K562 (cell line): ENCODE data around the gene XBP1. TPM values are rescaled to one million over a fixed set of nuclear protein-coding genes. Genes with fewer than 3 reads are reported as not detected.

Experiments
- ATAC-seq: fragments of 200-7000 bp; cut with Tn5 transposase; 3 replicates; pipeline ENCODE4 v1.9.1; 2020; ENCODE audit warnings: moderate library complexity
- BruUV-seq: library from RNA; stranded (reverse); fragments of 400-500 nt; replicated peaks from 2 replicates; lab custom pipeline; 2021; lab: Mats Ljungman, UMichigan
- CTCF ChIA-PET: fragments of 300-600 bp; formaldehyde crosslinking; extraction: SDS; loops from one replicate; lab custom pipeline; 2021; ENCODE audit warnings: low intra/inter-chr PET ratio; lab: Yijun Ruan, JAX
- POLR2A ChIA-PET: fragments of 300-600, 350-650 bp; sonication (Branson Sonifier 250); formaldehyde crosslinking; extraction: SDS; loops from one replicate; lab custom pipeline; 2021; ENCODE audit warnings: antibody characterized with exemption, inconsistent platforms; lab: Yijun Ruan, JAX
- DNase-seq, 4 experiments: peaks; one replicate each; pipeline versions ENCODE4 v3.0.0 to v3.0.0-alpha.2; 2011 to 2018; ENCODE audit warnings: low spot score in 3 of 4, mixed read lengths in 3 of 4; ENCODE audit errors: extremely low read depth in 1 of 4
- FAIRE-seq: peaks from 2 replicates; lab custom pipeline; 2011; peaks lifted over from hg19 to GRCh38; lab: Jason Lieb, UNC
- H2AFZ ChIP-seq: 2 replicates; pipeline ENCODE4 v1.6.0; 2011; ENCODE audit warnings: low read depth, low read length, control low read depth, inconsistent platforms
- H3K27ac ChIP-seq: fragments of 200-600 bp; 3 replicates; pipeline ENCODE4 v1.8.0; 2011; ENCODE audit warnings: low read depth, mild to moderate bottlenecking, control low read depth, inconsistent platforms, low read length, moderate library complexity, mixed read lengths; ENCODE audit errors: extremely low read depth
- H3K27me3 ChIP-seq, 2 experiments: fragments of 300-600 bp in 1 of 2; 2 replicates in 1 of 2; 3 replicates in 1 of 2; pipeline versions ENCODE4 v1.6.0 to v1.8.0; 2011; ENCODE audit warnings: inconsistent platforms in 2 of 2, low read length in 2 of 2, mild to moderate bottlenecking in 1 of 2, mixed read lengths in 1 of 2, moderate library complexity in 1 of 2; ENCODE audit not compliant: control insufficient read depth in 2 of 2, insufficient read depth in 2 of 2
- H3K36me3 ChIP-seq: fragments of 300-600 bp; 3 replicates; pipeline ENCODE4 v1.8.0; 2011; ENCODE audit warnings: mild to moderate bottlenecking, low read length, inconsistent platforms; ENCODE audit not compliant: control insufficient read depth, insufficient read depth
- H3K4me1 ChIP-seq, 2 experiments: fragments of 200-600 bp in 1 of 2; replicated peaks in 1 of 2; 2 replicates in 1 of 2; 3 replicates in 1 of 2; pipeline versions ENCODE4 v1.5.1 to v1.8.0; 2011; ENCODE audit warnings: inconsistent platforms in 2 of 2, low read length in 2 of 2, mild to moderate bottlenecking in 1 of 2, mixed read lengths in 1 of 2, moderate library complexity in 1 of 2; ENCODE audit not compliant: control insufficient read depth in 2 of 2, insufficient read depth in 2 of 2
- H3K4me2 ChIP-seq: 2 replicates; pipeline ENCODE4 v1.6.1; 2011; ENCODE audit warnings: low read length, control low read depth, inconsistent platforms, mixed read lengths; ENCODE audit not compliant: insufficient read depth
- H3K4me3 ChIP-seq: fragments of 200-600 bp; sonication (generic), shearing (Covaris generic); 2 replicates; pipeline ENCODE4 v1.5.1; 2016; ENCODE audit warnings: control low read depth, inconsistent platforms
- H3K79me2 ChIP-seq: fragments of 200-600 bp; 3 replicates; pipeline ENCODE4 v1.8.0; 2011; ENCODE audit warnings: low read length, inconsistent platforms; ENCODE audit not compliant: control insufficient read depth, insufficient read depth
- H3K9ac ChIP-seq, 2 experiments: 2 replicates each; pipeline versions ENCODE4 v1.6.0 to v1.6.1; 2011; ENCODE audit warnings: low read depth in 2 of 2, low read length in 2 of 2, control low read depth in 1 of 2, inconsistent platforms in 1 of 2, mild to moderate bottlenecking in 1 of 2, mixed read lengths in 1 of 2; ENCODE audit not compliant: insufficient read depth in 1 of 2
- H3K9me1 ChIP-seq: one replicate; pipeline ENCODE4 v1.6.0; 2011; ENCODE audit warnings: inconsistent platforms, mild to moderate bottlenecking, low read length, moderate library complexity; ENCODE audit not compliant: control insufficient read depth, insufficient read depth
- H3K9me3 ChIP-seq: replicated peaks from 2 replicates; pipeline ENCODE4 v1.5.1; 2011; ENCODE audit warnings: low read depth, low read length, inconsistent platforms; ENCODE audit not compliant: control insufficient read depth, insufficient read depth
- H4K20me1 ChIP-seq: replicated peaks from 2 replicates; pipeline ENCODE4 v1.6.1; 2011; ENCODE audit warnings: low read length, inconsistent platforms, mixed read lengths; ENCODE audit not compliant: control insufficient read depth, insufficient read depth
- BCOR ChIP-seq: fragments of 450-650 bp; IDR thresholded peaks from 2 replicates; pipeline ENCODE4 v1.6.1; 2016
- CBX3 ChIP-seq, 2 experiments: IDR thresholded peaks; 1 replicate in 1 of 2; 2 replicates in 1 of 2; pipeline ENCODE4 v1.6.1; 2012; ENCODE audit warnings: inconsistent platforms in 2 of 2, low read length in 2 of 2, borderline replicate concordance in 1 of 2, control low read depth in 1 of 2
- CBX5 ChIP-seq: IDR thresholded peaks from 2 replicates; pipeline ENCODE4 v1.6.1; 2014; ENCODE audit warnings: low read depth, borderline replicate concordance
- HNRNPK ChIP-seq: fragments of 200-400 bp; formaldehyde crosslinking; IDR thresholded peaks from one replicate; pipeline ENCODE4 v1.6.1; 2018; ENCODE audit warnings: mild to moderate bottlenecking, low read depth, low read length; ENCODE audit not compliant: poor library complexity, severe bottlenecking
- ILK ChIP-seq: fragments of 450-650 bp; IDR thresholded peaks from 2 replicates; pipeline ENCODE4 v1.6.1; 2016; ENCODE audit warnings: missing genetic modification characterization, low read depth, mild to moderate bottlenecking, missing compliant biosample characterization, moderate library complexity, borderline replicate concordance
- MEIS2 ChIP-seq: fragments of 450-650 bp; IDR thresholded peaks from 2 replicates; pipeline ENCODE4 v1.6.1; 2014; ENCODE audit warnings: mild to moderate bottlenecking; ENCODE audit not compliant: partially characterized antibody
- MTA2 ChIP-seq: fragments of 450-650 bp; IDR thresholded peaks from 2 replicates; pipeline ENCODE4 v1.6.1; 2016; ENCODE audit warnings: low read depth
- NBN ChIP-seq: fragments of 450-650 bp; IDR thresholded peaks from 2 replicates; pipeline ENCODE4 v1.6.1; 2016; ENCODE audit warnings: low read depth, mild to moderate bottlenecking
- NEUROD1 ChIP-seq: fragments of 150-350 bp; IDR thresholded peaks from 2 replicates; pipeline ENCODE4 v1.6.1; 2014; ENCODE audit warnings: borderline replicate concordance, low read length, low read depth; ENCODE audit not compliant: partially characterized antibody
- NFIX ChIP-seq: fragments of 250-450 bp; sonication (Bioruptor Pico); IDR thresholded peaks from 2 replicates; pipeline ENCODE4 v1.4.0; 2020; ENCODE audit warnings: low read depth, mild to moderate bottlenecking, moderate library complexity
- PCBP2 ChIP-seq: fragments of 200-400 bp; formaldehyde crosslinking; IDR thresholded peaks from 2 replicates; pipeline ENCODE4 v1.6.1; 2018; ENCODE audit warnings: low read length, low read depth, mild to moderate bottlenecking, moderate library complexity; ENCODE audit not compliant: poor library complexity, severe bottlenecking
- TRIM28 ChIP-seq: fragments of 450-650 bp; IDR thresholded peaks from 2 replicates; pipeline ENCODE4 v1.6.1; 2017
- ZNF12 ChIP-seq: sonication (generic); formaldehyde crosslinking; IDR thresholded peaks from 2 replicates; pipeline ENCODE4 v1.4.0; 2020; ENCODE audit warnings: mild to moderate bottlenecking, missing genetic modification reagents
- ZNF282 ChIP-seq: sonication (generic); formaldehyde crosslinking; IDR thresholded peaks from 2 replicates; pipeline ENCODE4 v1.8.1; 2023; ENCODE audit warnings: missing genetic modification reagents
- ZNF384 ChIP-seq: IDR thresholded peaks from 2 replicates; pipeline ENCODE4 v1.6.1; 2012; ENCODE audit warnings: low read depth, low read length, improper control_type of control experiment
- ZNF511 ChIP-seq: sonication (generic); formaldehyde crosslinking; IDR thresholded peaks from 2 replicates; pipeline ENCODE4 v1.8.0; 2022; ENCODE audit warnings: mild to moderate bottlenecking, missing genetic modification reagents
- WGBS: fragments of 100-300 bp; shearing (Covaris generic); methylation state at CpG from one replicate; pipeline ENCODE4 v1.1.6; 2016; ENCODE audit warnings: low coverage, mixed read lengths; ENCODE audit not compliant: insufficient coverage; ENCODE audit errors: missing lambda C conversion rate; 5-methylcytosine and 5-hydroxymethylcytosine counted together
- in situ Hi-C: fragments of 300-500 bp; cut with MboI; formaldehyde crosslinking; loops from 4 replicates; pipeline ENCODE4 v1.15.0; 2018; ENCODE audit warnings: inconsistent platforms, mixed read lengths
- intact Hi-C: fragments of 100-400 bp; cut with micrococcal nuclease; formaldehyde crosslinking; loops from 2 replicates; pipeline ENCODE4 v1.14.2; 2022
- polyA plus RNA-seq, 8 experiments: library from polyadenylated mRNA; depleted of rRNA in 4 of 8; stranded (reverse) in 5 of 8; unstranded in 3 of 8; fragments of >200 nt; fragmentation: Nextera tagmentation in 2 of 8; fragmentation: Illumina TruSeq in 1 of 8; extraction: Ambion mirVana in 2 of 8; extraction: Trizol in 1 of 8; gene quantifications; 2 replicates each; pipeline versions ENCODE4 v1.2.1 to v1.2.3, GENCODE V29; 2011 to 2014; ENCODE audit warnings: inconsistent platforms in 1 of 8, missing spikeins in 1 of 8
- total RNA-seq, 7 experiments: library from RNA; depleted of rRNA in 6 of 7; stranded (reverse); fragments of >200 nt in 6 of 7; fragmentation: Illumina TruSeq in 2 of 7; extraction: Trizol in 2 of 7; gene quantifications; 2 replicates each; pipeline versions ENCODE4 v1.2.1 to v1.2.3, GENCODE V29; 2011 to 2021; ENCODE audit warnings: low replicate concordance in 1 of 7
- TF ChIP-seq, protein P1 (sequence below): fragments of 450-650 bp; IDR thresholded peaks from 2 replicates; pipeline ENCODE4 v1.6.1; 2018; ENCODE audit warnings: mild to moderate bottlenecking, low read depth; ENCODE audit not compliant: partially characterized antibody

XBP1 gene
- total and polyA plus RNA-seq, 9 of the 15 experiments (the other 6 are each of a cell fraction or from before 2014, with no cell fraction given), result 25.0 to 218 (median 94.6) TPM

GRCh38 chr22:28800308-28801041 lies at the start of gene XBP1 (continued):
- TF ChIP-seq PCBP2, result peak; percentile 53
- TF ChIP-seq MEIS2, result no peak
- peak; percentile 71; the same call in 1 of the 2 replicates for TF ChIP-seq NBN
- no peak for TF ChIP-seq ZNF511 (CRISPR knock-in tag)
- no peak for TF ChIP-seq ZNF282 (CRISPR knock-in tag)
- TF ChIP-seq ZNF12, result no peak
- no peak for TF ChIP-seq ZNF384
- TF ChIP-seq, all 486 proteins: peak for 100

DNA sequence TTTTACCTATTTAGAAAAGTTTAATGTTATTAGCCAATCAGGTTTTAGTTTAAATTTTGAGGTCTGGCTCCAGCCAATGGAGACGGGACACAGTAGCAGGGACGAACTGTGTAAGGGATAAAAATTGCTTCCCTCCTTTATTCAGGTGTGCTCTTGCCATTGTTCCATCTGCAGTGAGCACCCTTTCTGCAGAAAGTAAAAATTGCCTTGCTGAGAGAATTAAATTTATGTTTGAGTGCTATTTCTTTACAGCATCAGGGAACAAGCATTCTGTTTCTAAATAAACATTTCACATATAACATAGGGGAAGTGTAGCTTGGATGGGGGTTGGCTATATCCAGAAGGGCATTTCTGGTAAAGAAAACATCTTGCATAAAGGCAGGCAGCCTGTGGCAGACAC lies 46.6 kb upstream of the XBP1 start:
- Histone ChIP-seq H3K27ac (no peak overlapping the region), H2AFZ (no peak overlapping the region), H3K9me3 (no peaks in the 10 kb centered on the region), H4K20me1 (no peaks in the 10 kb centered on the region), H3K4me2 (no peak overlapping the region), H3K36me3 (no peaks in the 10 kb centered on the region), H3K27me3 (no peaks in the 10 kb centered on the region), H3K9me1 (no peaks in the 10 kb centered on the region), H3K79me2 (no peaks in the 10 kb centered on the region), H3K4me1 (no peaks in the 10 kb centered on the region), H3K4me3 (no peak overlapping the region), H3K9ac (no peak overlapping the region)
- in situ Hi-C loops (no loop called here), intact Hi-C loops (no loop called here)
- CTCF ChIA-PET, result no interaction called here
- no peak for FAIRE-seq
- DNase-seq, result no peak
- no peak for TF ChIP-seq NEUROD1
- no peak for TF ChIP-seq BCOR
- no peak for TF ChIP-seq ILK
- peak; percentile 75; the same call in 1 of the 2 replicates for TF ChIP-seq CBX5
- peak; percentile 79 for TF ChIP-seq TRIM28
- no peak for TF ChIP-seq NFIX (CRISPR knock-in tag)
- TF ChIP-seq MTA2, result no peak
- TF ChIP-seq HNRNPK, result no peak
- TF ChIP-seq, protein P1, sequence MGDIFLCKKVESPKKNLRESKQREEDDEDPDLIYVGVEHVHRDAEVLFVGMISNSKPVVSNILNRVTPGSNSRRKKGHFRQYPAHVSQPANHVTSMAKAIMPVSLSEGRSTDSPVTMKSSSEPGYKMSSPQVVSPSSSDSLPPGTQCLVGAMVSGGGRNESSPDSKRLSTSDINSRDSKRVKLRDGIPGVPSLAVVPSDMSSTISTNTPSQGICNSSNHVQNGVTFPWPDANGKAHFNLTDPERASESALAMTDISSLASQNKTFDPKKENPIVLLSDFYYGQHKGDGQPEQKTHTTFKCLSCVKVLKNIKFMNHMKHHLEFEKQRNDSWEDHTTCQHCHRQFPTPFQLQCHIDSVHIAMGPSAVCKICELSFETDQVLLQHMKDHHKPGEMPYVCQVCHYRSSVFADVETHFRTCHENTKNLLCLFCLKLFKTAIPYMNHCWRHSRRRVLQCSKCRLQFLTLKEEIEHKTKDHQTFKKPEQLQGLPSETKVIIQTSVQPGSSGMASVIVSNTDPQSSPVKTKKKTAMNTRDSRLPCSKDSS, result peak; percentile 72
- peak in 1 of 2 experiments; percentile 86; a peak in 2 of 3 replicates for TF ChIP-seq CBX3 (IDR thresholded peaks at IDR 0.05; ENCODE audit: borderline replicate concordance in 1 of 2, low read length in 2 of 2)
- WGBS, result 11% methylated on average over 2 of the region's 2 CpGs
- BruUV-seq, result no TSS peak
- POLR2A ChIA-PET, result interaction anchor here (0.6 kb wide), 1 partner anchor 242 kb away, joined by 3 read pairs; no protein-coding TSS in a partner anchor
- no peak for ATAC-seq
